Stimulated activated CD4-positive, alpha-beta T cell treated with anti-CD3 and anti-CD28 coated beads, Interleukin-12 subunit alpha, Interleukin-12 subunit beta, amount 100 ng/mL, for 4 hours (primary cell): Measurements from ENCODE around the gene CAMTA1.

Experiments used
- DNase-seq: peaks from one replicate; pipeline ENCODE4 v3.0.0-alpha.2; 2020

CAMTA1 gene

DNA sequence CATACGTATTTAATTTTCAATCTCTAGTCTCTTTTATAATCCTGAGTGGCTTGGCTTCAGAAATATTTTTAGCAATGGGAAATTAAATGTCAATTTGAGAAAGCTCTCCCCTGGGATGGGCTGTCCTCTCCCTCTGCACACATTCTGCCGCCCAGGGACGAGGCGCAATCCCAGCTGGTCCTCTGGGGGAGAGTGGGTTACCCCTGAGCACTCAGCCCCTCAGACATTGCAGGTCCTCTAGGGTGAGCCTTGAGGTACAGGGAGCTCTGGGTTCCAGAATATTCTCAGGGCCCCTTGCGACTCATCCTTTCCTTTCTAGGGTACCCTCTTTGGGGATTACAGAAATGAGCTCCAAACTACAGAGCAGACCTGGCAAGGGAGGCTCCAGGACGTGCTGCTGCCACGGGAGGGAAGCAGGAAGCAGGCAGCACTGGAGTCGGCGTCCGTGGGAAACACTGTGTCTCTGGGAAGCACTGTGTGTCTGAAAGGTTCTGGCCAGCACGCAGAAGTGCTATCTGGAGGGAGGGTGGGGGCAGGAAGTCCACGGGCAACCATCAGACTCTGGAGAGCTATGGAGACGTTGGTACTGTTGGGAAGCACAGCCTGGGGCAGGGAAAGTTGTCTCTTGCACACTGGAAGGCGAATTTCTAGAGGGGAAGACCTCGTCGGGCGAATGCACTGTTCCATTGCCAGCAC is 642.5 kb downstream of the CAMTA1 start:
- DNase-seq, result no peak

DNA sequence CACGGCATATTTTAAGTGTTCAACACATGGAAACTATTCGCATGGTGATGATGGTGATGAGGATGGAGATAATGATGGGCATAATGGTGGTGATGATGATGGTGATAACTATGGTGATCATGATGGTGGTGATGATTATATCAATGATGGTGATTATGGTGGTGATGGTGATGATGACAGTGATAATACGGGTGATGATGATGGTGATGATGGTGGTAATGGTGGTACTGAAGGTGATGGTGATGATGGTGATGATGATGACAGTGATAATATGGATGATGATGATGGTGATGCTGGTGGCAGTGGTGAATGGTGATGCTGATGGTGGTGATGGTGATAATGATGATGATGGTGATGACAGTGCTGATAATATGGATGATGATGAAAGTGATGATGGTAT is 644.0 kb downstream of the CAMTA1 start:
- DNase-seq, result no peak

DNA sequence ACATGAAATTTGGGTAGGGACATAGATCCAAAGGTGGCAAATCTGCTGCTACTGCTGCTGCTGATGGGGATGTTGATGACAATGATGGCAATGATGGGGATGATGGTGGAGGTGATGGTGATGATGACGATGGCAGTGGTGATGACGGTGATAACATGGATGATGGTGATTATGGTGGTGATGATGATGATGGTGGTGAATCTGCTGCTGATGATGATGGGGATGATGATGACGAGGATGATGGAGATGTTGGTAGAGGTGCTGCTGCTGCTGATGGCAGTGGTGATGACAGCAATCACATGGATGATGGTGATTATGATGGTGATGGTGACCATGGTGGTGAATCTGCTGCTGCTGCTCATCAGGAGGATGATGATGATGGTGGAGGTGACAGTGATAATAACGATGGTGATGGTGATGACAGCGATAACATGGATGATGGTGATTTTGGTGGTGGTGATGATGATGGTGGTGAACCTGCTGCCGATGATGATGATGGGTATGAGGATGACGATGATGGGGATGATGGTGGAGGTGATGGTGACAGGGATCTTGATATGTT is 644.9 kb downstream of the CAMTA1 start:
- DNase-seq, result no peak

DNA sequence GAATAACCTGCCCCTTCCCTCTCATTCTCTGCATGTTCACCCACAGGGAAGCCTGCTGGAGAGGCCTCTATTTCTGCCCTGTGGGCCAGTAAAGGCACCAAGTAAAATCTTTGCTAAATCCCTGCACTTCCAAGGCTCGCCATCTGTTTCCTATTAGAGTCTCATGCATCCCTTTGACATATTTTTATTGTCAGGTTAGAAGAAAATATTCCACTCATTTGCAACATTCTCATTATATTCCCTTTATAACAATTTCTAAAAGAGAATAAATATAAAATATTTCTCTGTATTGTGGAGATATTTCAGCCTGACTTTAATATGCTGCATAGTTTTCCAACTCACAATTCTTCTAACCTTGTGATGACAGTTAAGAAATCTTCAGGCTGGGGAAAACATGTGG is 645.4 kb downstream of the CAMTA1 start:
- no peak for DNase-seq

DNA sequence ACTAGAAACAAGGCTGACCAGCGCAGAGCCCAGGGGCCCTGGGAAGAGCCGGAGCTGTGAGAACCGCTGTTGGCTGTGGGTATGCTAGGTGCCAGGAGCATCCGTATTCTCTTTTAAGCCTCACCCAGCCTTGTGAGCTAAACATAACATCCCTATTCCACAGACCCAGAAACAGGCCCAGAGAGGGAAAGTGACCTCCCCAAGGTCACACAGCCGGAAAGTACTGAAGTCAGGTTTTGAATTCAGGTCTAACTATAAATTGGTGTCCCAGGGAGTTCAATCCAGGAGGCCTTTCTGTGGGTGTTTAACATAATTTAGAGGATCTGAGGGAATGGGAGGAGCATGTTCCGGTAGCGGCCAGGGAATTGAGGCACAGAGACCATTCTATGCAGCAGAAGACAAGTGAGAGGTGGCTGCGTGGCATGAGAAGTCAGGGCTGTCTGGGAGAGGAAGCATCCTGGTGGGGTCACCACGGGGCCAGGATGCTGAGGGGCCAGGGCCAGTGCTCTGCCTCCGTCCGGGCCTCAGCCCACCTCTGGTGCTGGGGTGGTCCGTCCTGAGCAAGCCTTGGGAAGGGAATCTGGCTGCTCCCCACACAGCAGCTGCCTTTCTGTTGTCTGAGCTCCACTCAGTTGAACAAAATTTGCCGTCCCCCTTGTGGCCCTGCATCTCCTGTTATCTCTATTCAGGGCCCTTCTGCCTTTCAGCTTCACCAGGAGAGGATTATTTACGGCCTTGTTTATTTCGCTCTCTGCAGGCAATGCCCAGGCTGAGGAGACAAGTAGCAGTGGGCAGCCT is 647.0 kb downstream of the CAMTA1 start:
- no peak for DNase-seq

DNA sequence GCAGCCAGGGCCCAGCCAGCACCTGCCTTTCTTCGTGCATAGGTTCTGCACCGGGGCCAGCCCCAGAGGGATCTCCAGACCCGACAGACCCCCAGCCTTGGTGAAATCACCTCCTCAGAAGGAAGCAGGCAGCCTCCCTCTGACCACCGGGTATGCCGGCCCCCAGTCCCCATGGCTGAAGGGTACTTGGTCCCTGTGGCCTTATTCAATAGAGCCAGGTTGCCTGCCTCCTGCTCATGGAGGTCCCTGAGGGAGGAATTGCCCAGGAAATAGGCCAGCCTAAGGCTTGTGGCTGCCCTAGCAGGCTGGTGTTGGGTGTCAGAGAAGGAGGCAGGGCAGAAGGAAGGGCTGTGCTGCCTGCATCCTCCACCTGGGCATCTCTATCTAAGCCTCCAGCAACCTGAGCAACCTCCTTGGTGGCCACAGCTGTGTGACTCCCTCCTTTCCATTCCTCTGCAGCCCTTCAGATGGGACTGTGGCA is 647.7 kb downstream of the CAMTA1 start:
- DNase-seq, result no peak

DNA sequence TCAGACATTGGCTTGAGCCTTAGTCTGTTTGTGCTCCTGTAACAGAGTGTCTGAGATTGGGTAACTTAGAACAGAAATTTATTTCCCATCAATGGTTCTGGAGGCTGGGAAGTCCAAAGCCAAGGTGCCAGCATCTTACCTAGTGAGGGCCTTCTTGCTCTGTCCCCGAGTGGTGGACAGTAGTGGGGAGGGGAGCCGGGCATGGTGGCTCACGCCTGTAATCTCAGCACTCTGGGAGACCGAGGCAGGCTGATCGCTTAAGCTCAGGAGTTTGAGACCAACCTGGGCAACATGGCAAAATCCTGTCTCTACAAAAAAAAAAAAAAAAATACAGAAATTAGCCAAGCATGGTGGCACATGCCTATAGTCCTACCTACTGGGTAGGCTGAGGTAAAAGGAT is 649.3 kb downstream of the CAMTA1 start:
- no peak for DNase-seq

DNA sequence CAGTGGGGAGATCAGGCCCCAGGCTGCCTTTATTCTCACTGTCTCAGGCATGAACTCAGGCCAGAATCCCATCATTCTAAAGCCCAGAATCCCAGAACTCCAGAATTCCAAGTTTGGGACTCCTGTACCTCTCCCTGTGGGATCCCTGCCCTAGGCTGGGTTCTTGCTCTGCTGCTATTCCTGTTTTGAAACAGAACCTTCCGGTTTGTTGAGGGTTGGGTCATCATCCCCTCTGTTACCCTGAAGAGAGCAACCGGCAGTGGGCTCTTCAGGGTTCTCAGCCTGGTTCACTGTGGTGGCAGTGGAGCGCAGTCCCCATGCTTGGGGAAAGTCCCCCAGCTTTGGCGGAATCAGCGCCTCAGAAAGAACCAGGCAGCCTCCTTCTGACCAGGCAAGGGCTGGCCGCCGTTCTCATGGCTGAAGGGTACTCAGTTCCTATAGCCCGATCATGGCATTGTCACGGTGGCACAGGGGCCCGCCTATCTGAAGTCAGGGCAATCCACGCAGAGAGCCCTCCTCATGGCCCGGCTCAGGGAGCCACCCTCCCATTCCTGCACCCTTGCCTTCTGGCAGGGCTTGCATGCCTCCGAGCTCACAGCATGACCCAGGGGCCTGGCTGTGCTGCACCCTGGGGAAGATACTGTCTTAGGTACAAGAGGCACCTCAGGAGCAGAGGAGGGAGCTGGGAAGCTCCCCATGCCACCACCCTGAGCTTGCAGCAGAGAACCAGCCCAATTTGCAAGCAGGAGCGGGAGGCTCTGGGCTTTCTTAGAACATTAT is 650.2 kb downstream of the CAMTA1 start:
- DNase-seq, result no peak

DNA sequence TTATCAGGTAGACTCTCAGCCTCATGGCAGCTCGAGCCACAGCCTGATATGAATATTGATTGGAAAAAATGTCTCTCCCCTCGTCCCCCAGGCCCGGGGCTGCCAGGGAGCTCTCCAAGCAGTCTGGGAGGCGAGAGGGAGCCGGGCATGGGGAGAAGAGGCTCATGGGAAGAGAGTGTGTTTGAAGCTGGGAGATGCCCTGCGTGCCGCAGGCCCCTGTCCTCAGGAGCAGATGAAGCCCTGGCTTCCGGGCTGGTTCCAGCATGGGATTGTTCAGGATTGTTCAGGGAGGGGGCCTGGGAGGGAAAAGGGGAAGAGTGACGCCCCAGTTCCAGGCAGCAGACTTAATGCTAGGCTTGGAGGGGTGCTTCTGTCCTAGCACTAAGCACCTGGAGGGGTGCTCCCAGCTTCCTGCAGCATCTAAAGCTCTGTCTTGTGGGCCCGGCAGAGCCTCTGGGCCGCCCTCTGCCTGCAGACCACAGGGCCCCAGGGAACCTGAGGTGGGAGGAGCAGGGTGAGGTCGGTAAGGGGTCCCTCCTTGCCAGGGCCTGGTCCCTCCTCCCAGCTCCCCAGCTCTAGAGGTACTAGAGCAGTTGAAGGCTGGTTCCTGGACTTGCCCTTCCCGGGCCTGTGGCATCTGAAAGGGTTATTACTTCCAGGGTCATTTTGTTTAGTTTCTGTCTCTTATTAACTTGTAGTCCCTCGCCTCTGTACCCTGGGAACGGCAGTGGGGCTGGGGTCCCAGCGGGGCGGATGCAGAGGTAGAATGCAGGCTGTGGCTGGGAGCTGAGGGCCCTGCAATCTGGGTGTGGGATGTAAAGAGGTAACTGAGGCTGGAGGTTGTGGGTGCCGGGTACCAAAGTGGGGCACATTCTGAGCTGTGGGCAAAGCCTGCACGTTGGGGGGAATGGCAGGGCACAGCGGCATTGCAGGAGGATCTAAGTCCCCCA is 651.1 kb downstream of the CAMTA1 start:
- no peak for DNase-seq

DNA sequence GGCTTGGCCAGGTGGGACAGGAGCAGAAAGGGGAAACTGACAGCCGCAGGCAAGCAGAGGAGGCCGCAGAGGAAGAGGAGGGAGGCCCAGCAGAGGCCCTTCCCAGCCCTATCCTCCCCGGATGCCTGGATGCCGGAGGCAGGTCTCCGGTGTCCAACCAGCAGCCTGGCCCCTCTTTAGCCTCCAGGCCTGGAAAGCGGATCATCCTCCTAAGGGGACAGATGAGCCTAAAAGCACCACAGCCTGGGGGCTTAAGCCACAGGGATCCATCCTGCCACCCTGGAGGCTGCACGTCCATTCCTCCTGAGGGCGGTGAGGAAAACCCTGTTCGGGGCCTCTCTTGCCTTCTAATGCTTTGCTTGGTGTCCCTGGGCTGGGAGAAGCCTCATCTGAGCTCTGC is 651.8 kb downstream of the CAMTA1 start:
- DNase-seq, result no peak

DNA sequence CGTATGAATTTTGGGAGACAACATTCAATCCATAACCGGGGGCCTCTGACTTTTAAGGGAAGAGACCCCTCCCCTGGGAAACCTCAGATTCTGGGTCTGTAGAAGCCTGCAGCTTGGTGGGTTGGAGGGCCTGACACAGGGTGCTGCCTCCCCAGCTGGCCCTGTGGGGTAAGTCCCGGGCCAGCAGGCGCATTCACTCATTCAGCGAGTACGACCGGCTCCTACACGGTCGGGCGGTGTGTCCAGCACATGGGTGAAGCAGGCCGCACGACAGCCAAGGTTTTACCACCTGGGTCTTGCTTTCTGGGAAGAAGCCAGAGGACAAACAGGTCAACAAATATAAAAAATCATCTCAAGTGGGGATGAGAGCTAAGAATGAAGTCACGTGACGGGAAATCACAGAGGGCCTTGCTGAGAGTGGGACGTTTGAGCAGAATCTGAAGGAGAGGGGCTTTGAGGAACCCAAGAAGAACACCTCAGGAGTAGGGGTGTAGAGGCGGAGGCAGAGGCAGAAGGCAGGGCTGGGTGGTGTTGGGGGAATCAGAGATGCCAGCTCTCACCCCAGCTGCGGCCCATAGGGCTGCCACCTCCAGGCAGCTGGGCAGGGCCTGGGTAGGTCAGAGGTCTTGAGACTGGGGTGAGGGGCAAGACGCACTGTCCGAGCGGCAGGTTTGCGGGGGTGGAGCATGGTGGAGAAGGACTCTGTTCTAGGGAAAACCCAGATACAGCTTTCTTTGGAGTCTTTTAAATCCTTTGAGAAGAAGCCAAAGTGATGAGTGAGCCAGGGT is 652.5 kb downstream of the CAMTA1 start:
- DNase-seq, result no peak

DNA sequence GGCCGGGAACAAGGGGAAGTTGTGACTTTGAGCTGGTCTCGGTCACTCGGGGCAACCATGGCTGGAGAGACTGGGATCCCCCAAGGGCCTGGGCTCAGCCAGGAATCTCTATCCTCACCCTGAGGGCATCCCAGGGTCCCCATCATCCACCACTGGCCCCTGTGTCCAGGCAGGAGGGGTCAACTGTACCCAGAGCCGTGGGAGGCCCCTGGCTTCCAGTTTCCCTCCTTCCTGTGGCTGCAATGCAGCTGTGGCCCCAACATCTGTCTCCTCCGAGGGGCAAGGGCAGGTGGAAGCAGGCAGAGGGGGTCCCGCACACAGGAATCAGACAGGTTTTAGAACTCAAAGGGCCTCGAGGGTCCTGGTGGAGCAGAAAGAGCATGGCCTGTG is 653.1 kb downstream of the CAMTA1 start:
- DNase-seq, result no peak

DNA sequence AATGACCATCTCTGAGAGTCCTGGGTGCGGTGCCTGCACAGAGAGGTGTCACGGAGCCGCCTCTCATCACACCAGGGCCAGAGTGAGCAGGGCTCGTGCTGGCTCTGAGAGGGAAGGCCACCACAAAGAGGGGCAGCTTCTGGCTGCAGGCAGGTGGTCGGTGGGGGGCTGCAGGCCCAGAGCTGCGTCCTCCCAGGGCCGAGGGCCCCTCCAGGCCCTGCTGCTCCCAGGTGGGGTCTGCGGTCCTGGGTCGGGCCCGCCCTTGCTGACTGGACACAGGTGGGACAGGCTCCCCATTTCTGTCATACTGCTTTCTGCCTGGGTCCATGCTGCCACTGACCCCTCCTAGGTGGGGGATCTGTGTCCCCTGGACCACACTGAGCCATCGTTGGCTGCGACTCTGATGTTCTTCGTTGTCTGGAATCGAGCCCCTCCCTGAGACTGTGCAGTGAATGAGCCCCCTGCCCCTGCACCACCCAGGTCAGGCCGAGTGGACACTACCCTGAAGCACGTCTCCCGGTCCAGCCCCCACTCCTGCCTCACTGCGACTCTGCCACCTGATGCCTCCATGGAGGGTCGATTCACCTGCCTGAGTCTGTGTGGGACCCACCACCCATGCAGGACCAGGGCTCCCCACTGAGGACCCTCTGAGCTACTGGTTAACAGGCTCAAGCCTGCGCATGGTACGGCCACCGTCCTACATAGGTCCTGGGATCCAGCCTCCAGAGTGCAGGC is 653.8 kb downstream of the CAMTA1 start:
- no peak for DNase-seq

DNA sequence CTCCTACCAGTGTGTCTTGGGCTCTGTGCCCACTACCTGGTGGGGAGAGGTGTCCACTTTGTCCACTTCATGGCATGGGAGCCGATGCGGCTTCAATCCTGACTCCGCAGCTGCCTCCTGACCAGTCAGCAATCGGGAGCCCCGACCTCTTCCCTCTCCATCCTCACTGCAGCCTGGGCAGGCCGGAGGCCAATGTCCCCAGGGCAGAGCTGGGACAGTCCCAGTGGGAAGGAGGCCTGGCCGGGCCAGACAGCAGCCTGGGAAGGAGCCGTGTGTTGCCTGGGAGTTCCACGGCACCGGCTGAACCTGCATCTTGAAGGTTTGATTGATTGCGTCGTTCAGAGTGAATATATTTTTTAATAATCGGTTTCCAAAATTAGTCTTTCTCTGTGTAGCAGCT is 654.9 kb downstream of the CAMTA1 start:
- no peak for DNase-seq

DNA sequence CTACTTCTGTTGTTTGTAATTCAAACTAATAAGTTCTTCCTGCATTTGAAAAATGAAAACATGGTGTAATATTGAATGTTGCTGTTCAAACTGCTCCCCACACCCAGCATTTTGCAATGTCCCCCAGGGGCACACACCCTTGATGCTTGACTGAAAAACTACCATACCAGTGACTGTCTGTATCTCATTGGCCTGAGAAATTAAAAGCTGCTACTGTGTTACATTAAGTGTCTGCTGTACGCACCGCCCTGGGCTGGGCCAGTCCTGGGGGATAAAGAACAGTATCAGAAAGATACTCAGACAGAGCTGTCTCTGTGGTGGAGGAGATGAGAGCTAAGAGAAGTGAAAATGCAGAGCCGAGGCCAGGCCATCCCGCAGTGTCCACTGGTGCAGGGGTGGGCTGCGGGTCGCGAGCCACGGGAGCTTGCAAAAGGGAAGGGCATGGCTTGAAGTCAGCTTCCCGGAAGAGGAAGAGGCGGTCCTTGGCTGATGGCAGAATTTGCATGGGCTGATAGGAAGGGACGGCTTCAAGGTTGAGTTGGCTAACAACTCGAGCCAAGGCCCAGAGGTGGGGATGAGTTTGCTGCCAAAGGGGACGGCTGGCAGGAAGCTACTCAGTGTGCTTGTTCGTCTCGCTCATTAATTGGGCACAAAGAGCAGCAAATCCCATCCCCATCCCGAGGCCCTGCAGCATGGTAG is 656.0 kb downstream of the CAMTA1 start:
- no peak for DNase-seq

DNA sequence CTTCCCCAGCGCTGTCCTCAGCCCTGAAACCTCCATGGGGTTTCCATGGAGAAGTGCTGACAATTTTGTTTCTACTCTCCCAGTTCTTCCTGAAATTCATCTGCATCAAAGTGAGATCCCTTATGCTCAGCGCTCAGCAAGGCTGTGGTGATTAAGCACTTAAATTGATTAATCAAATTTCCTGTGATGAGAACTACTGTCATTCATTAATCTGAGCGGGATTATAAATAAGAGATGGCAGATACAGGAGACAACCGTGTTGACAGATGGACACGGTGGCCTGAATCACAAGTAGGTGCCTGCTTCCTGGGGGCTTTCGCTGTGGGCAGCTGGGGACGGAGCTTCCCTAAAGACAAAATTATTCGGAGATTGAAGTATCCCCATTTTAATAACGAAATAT is 656.8 kb downstream of the CAMTA1 start:
- no peak for DNase-seq

DNA sequence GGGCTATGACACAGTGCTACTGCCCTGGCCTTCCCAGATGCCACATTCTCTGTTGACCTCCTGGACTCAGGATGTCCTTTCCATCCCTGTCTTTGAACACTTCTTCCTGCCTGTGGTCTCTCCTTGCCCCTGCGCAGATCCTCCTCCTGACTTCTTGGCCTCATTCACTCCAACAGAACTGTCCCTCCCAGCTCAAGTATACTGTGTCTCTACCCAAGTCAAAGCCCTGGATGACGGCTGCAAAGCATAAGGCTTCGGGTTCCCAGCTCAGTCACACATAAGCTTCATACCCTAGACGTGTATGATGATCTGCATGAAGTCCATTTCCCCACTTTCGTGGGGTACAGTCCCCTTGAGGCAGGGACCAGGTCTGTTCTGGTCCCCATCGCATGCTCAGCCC is 657.7 kb downstream of the CAMTA1 start:
- DNase-seq, result no peak

DNA sequence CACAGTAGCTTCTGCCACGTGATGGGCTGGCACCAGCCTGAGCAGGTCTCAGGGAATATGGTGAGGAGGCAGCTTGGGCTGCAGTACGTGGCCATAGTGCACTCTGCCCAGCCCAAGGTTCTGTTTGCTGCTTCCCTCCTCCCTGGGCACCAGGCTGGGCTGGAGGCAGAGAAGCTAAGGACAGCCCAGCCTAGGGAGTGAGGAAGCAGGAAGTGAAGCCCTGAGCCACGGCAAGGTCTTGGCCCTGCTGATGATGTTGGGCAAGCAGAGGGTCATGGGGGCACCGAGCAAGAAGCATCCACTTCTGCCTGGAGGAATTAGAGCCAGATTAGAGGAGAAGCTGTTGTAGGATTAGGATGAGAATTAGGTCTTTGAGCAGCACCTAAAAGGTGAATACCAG is 659.1 kb downstream of the CAMTA1 start:
- no peak for DNase-seq

DNA sequence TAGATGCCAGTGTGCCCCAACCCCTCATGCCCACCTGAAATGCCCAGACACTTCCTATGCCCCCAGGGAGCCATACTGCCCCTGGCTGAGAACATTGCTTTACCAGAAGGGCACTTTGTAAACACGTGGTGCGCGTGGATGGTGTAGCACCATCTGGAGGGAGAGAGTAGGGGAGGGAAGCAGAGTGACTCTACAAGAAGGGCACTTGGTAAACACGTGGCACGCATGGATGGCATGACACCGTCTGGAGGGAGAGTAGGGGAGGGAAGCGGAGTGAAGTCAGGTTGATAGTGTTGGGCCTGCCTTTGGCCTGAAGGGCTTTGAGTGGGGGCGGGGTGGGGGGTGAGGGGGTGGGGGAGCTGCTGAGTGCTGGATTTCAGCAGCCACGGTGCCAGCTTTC is 661.8 kb downstream of the CAMTA1 start:
- DNase-seq, result no peak

DNA sequence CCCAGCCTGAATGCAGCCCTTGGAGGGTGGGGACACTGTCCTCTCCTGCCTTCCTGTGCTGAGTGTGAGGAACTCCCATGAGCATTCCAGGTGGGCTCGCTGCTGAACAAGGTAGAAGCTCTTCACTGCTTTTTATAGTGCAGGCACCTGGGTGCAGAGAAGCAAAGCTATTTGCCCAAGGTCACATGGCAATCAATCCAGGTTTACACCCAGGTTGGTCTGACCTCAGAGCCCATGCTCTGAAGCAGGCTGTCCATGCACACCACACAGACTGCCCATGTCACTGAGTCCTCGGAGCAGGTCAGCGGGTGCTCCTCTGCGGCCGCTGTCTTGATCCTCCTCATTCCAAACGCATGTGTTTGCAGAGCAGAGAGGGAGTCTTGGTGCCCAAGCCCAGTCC is 662.5 kb downstream of the CAMTA1 start:
- no peak for DNase-seq
